Ovary (tissue), 9 donors: Measurements from ENCODE around the gene SND1. TPM values are rescaled to one million over a fixed set of nuclear protein-coding genes. Genes with fewer than 3 reads are reported as not detected.

Experiments used
- DNase-seq, 5 donors: peaks; one replicate each; pipeline ENCODE4 v3.0.0-alpha.2; 2019 to 2020
- H3K27ac ChIP-seq, 2 donors: fragments of 200-600 bp; one replicate each; pipeline versions ENCODE4 v1.5.1 to v1.8.0; 2019 to 2022
- H3K27me3 ChIP-seq: fragments of 200-600 bp; one replicate; pipeline ENCODE4 v1.8.0; 2022
- H3K36me3 ChIP-seq: fragments of 200-600 bp; sonication (generic); one replicate; pipeline ENCODE4 v1.5.1; 2019
- H3K4me1 ChIP-seq: one replicate; pipeline ENCODE4 v1.8.1; 2013; ENCODE audit warnings: mild to moderate bottlenecking, moderate library complexity; ENCODE audit not compliant: insufficient read depth
- H3K4me3 ChIP-seq: fragments of 200-600 bp; sonication (generic); one replicate; pipeline ENCODE4 v1.5.1; 2017
- H3K9me3 ChIP-seq, 2 donors: fragments of 200-600 bp in 1 of 2; sonication (generic) in 1 of 2; one replicate each; pipeline versions ENCODE4 v1.5.1 to v1.8.1; 2013 to 2019; ENCODE audit warnings: mild to moderate bottlenecking in 1 of 2, moderate library complexity in 1 of 2
- EP300 ChIP-seq: sonication (generic); formaldehyde crosslinking; IDR thresholded peaks from one replicate; pipeline ENCODE4 v1.6.1; 2017; ENCODE audit warnings: antibody characterized with exemption
- POLR2A ChIP-seq: fragments of 450-650 bp; IDR thresholded peaks from one replicate; pipeline ENCODE4 v1.6.1; 2017; ENCODE audit warnings: antibody characterized with exemption, mild to moderate bottlenecking, moderate library complexity
- WGBS, 3 donors: extraction: QIAGEN DNeasy Blood & Tissue Kit in 1 of 3; methylation state at CpG; one replicate each; pipeline versions ENCODE4 v1.1.5 to v1.1.7; 2013 to 2017; 5-methylcytosine and 5-hydroxymethylcytosine counted together
- intact Hi-C, 4 donors: fragments of 100-400 bp; cut with DNase I; formaldehyde crosslinking; loops; one replicate each; pipeline versions ENCODE4 v1.11.0 to v1.15.1; 2022 to 2023
- polyA plus RNA-seq, 2 donors: library from polyadenylated mRNA; stranded (reverse); fragments of 200-250 nt in 1 of 2; fragments of 350-450 nt in 1 of 2; fragmentation: Illumina TruSeq in 1 of 2; extraction: RNeasy Lipid Tissue Mini Kit (QIAGEN cat#74804) in 1 of 2; gene quantifications; one replicate each; pipeline ENCODE4 v1.2.3, GENCODE V29; 2013 to 2014
- total RNA-seq, 7 donors: library from RNA; depleted of rRNA in 2 of 7; stranded (reverse); fragments of >200 nt in 2 of 7; fragmentation: NEBNext Ultra II Directional in 3 of 7; extraction: Animal tissue kit (Norgen Biotek cat#: 25700) in 3 of 7; gene quantifications; one replicate each; pipeline versions ENCODE4 v1.1.0 to v1.2.4, GENCODE V29; 2016 to 2023
- TF ChIP-seq, protein P1 (sequence below), 3 donors: fragments of 450-650 bp in 2 of 3; fragments of 200-600 bp in 1 of 3; IDR thresholded peaks; one replicate each; pipeline versions ENCODE4 v1.5.1 to v1.8.0; 2016 to 2022; ENCODE audit warnings: antibody characterized with exemption in 3 of 3, mild to moderate bottlenecking in 1 of 3
- donor health status: DM: no; HTN: no; CAD: no; lungs with moderate emphysema.
- donor health status: DM: no; HTN: no; CAD: no.
- donor health status: Bipolar disorder and iron deficiency.
- donor health status: DM: yes; HTN: yes; CAD: no.
- donor health status: DM: no; HTN: no; CAD: no.
- donor health status: DM: yes; HTN: yes; CAD: no.

The SND1 gene
- total and polyA plus RNA-seq, 9 donors = 91.4 to 297 (median 182) TPM

DNA sequence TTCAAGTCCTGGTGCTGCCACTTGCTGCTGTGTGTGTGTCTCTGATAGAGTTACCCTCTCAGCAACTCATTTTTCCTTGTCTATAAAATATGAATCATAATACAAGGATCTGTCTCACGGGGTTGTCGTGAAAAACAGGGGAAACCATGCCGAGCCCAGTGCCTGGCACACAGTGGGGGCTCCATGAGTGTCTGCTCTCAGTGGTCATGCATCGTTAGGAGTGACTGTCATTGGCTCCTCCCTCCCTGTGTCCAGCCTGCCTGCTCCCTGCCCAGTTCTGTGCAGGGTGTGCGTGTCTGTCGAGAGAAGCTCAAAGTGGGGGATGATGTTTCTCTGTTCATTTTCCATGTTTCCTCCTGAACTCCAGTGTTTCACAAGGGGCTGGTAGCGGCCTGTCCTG, 462.8 kb downstream of the SND1 start:
- no peak overlapping the region for H3K27ac ChIP-seq
- TF ChIP-seq POLR2A (no peak), EP300 (no peak)
- TF ChIP-seq, protein P1, sequence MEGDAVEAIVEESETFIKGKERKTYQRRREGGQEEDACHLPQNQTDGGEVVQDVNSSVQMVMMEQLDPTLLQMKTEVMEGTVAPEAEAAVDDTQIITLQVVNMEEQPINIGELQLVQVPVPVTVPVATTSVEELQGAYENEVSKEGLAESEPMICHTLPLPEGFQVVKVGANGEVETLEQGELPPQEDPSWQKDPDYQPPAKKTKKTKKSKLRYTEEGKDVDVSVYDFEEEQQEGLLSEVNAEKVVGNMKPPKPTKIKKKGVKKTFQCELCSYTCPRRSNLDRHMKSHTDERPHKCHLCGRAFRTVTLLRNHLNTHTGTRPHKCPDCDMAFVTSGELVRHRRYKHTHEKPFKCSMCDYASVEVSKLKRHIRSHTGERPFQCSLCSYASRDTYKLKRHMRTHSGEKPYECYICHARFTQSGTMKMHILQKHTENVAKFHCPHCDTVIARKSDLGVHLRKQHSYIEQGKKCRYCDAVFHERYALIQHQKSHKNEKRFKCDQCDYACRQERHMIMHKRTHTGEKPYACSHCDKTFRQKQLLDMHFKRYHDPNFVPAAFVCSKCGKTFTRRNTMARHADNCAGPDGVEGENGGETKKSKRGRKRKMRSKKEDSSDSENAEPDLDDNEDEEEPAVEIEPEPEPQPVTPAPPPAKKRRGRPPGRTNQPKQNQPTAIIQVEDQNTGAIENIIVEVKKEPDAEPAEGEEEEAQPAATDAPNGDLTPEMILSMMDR (IDR thresholded peaks at IDR 0.05) = no peak
- no peaks in the 10 kb centered on the region for H3K36me3 ChIP-seq
- DNase-seq = no peak
- no peaks in the 10 kb centered on the region for H3K9me3 ChIP-seq
- H3K4me3 ChIP-seq = no peak overlapping the region
- no peaks in the 10 kb centered on the region for H3K4me1 ChIP-seq
- intact Hi-C loops = no loop called here
- H3K27me3 ChIP-seq = no peaks in the 10 kb centered on the region
- WGBS, 3 donors = 81 to 94% (median 94%) methylated on average over 7 of the region's 7 CpGs

DNA sequence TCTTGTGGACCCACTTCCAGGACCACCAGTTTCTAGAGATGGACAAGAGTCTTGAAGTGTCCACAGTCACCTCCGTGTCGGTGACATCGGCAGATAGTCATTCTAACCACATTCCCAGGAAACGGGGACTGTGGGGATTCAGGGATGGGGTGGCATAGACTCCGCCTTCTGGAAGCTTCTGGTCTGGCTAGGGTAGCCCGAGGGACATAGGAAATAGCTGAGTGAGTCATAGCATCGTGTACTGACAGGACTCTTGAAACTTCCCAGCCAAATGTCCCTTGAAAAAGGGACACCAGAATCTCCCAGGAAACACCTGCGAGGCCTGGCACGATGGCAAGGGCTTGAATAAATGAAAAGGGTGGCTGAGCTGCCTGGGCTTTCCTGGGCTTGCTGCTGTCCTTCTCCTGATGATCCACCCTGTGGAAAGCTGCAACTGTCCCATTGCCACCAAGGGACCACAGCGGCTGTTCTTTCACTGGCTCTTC, 463.4 kb downstream of the SND1 start:
- no peaks in the 10 kb centered on the region for H3K9me3 ChIP-seq
- TF ChIP-seq, protein P1 (IDR thresholded peaks at IDR 0.05) = no peak
- no peak for TF ChIP-seq POLR2A
- no peak for TF ChIP-seq EP300
- H3K4me1 ChIP-seq = no peaks in the 10 kb centered on the region
- DNase-seq = no peak
- no peak overlapping the region for H3K27ac ChIP-seq
- intact Hi-C loops = no loop called here
- no peaks in the 10 kb centered on the region for H3K36me3 ChIP-seq
- WGBS, 3 donors = 75 to 80% (median 79%) methylated on average over 10 of the region's 10 CpGs
- H3K27me3 ChIP-seq = no peaks in the 10 kb centered on the region
- H3K4me3 ChIP-seq = no peak overlapping the region

DNA sequence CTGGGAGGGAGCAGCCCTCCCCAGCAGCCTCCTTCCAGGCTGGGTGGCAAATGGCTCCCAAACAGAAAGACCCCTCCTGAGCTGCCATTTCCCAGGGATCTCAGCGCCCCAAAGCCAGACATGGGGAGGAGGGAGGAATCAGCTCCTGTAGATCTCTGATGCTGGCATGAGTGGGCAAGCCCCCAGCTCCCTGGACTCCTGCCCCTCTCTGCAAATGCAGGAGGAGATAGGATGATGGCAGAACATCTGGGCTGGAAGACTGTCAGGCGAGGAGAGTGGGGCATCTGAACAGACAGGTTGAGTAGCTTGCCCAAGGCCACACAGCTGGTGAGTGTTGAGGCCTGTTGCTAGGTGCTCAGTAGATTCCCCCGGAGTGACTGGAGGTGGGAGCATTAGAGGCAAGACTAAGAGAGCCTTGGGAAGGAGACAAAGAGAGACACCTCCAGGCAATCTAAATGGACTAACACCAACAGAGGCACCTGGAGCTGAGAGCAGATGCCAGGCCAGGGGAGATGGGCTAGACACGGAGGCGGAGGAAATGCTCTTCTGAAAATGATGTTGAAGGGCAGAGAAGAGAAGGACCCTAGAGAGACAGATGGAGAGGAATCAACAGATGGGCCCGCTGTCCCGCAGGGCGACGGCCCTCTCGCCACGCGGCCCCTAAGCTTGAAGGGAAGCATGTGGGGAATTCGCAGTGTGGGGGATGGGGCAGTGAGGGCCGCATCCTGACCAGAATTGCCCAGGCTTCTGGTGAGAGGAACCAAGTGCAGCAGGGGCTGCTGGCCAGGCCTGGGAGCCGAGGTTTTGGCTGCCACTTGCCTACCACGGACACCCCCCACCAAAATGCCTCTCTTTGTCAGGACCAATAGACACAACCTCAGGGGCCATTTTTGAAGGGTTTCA, 464.1 kb downstream of the SND1 start:
- Histone ChIP-seq H3K36me3 (no peaks in the 10 kb centered on the region), H3K4me1 (no peaks in the 10 kb centered on the region)
- 80 to 86% (median 84%) methylated on average over 16 of the region's 16 CpGs for WGBS, 3 donors

DNA sequence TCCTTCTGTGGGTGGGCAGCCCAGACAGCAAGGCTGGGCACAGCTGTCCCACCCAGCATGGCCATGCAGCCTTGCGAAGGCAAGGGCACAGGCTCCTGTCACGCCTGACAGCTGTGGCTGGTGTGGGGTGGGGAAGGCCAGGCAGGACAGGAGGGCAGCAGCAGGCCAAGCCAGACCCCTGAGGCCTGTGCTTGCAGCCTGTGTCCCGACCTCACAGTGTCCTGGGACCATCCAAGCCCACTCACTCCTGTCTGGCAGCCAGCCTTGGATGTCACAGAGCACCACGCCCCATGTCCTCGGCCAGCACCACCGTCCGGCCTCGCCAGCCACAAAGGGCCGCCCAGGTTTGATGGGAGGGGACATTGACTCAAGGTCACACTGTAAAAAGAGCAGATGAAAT, 464.7 kb downstream of the SND1 start:
- H3K4me1 ChIP-seq = peaks cover 3% of the 10 kb centered on the region
- 91 to 94% (median 92%) methylated on average over 8 to 9 of the region's 9 CpGs for WGBS, 3 donors
- H3K27ac ChIP-seq = no peak overlapping the region
- H3K27me3 ChIP-seq = no peaks in the 10 kb centered on the region
- H3K36me3 ChIP-seq = no peaks in the 10 kb centered on the region
- TF ChIP-seq EP300 (no peak), POLR2A (no peak)
- TF ChIP-seq, protein P1 (IDR thresholded peaks at IDR 0.05) = no peak
- intact Hi-C loops = no loop called here
- no peak for DNase-seq
- no peak overlapping the region for H3K4me3 ChIP-seq
- H3K9me3 ChIP-seq = no peaks in the 10 kb centered on the region

More for the DNA sequence above, 464.1 kb downstream of the SND1 start:
- H3K9me3 ChIP-seq = no peaks in the 10 kb centered on the region
- H3K27me3 ChIP-seq = no peaks in the 10 kb centered on the region
- no peak for TF ChIP-seq POLR2A
- TF ChIP-seq, protein P1 (IDR thresholded peaks at IDR 0.05) = no peak
- no peak for TF ChIP-seq EP300
- intact Hi-C loops = no loop called here
- no peak overlapping the region for H3K4me3 ChIP-seq
- no peak for DNase-seq
- no peak overlapping the region for H3K27ac ChIP-seq
